Naive thymus-derived CD4-positive, alpha-beta T cell (primary cell): ENCODE measurements around the gene FAM3B. TPM values are rescaled to one million over a fixed set of nuclear protein-coding genes. Genes with fewer than 3 reads are reported as not detected.
"Not testable (repeated sequence)": the region's sequence is repeated elsewhere in the genome, so short reads cannot be mapped to it uniquely, and the experiment has no call there.

Experiments
- ATAC-seq: fragments of 150-1000 bp; cut with Tn5 transposase; 2 replicates; pipeline ENCODE4 v1.10.0; 2021; ENCODE audit warnings: mild to moderate bottlenecking, moderate library complexity
- CTCF ChIA-PET: fragments of 350-600 bp; sonication (Branson Sonifier 250); formaldehyde crosslinking; loops from one replicate; lab custom pipeline; 2021; ENCODE audit warnings: antibody characterized with exemption; lab: Charles Lee
- POLR2A ChIA-PET: fragments of 350-600 bp; sonication (Branson Sonifier 250); formaldehyde crosslinking; loops from one replicate; lab custom pipeline; 2021; ENCODE audit warnings: antibody characterized with exemption, inconsistent platforms; lab: Charles Lee
- DNase-seq, 9 donors: peaks; one replicate each; pipeline versions ENCODE4 v3.0.0 to v3.0.0-alpha.2; 2020 to 2022; ENCODE audit warnings: mixed read lengths in 1 of 9
- H3K27ac ChIP-seq: one replicate; pipeline ENCODE4 v1.7.0; 2013; ENCODE audit warnings: mild to moderate bottlenecking, low read depth, low read length, moderate library complexity
- H3K27me3 ChIP-seq, 2 donors: one replicate each; pipeline ENCODE4 v1.7.0; 2013; ENCODE audit warnings: low read length in 2 of 2, mild to moderate bottlenecking in 2 of 2, moderate library complexity in 2 of 2; ENCODE audit not compliant: control insufficient read depth in 2 of 2, insufficient read depth in 2 of 2
- H3K36me3 ChIP-seq, 3 experiments: 1 replicate in 2 of 3; 2 replicates in 1 of 3; pipeline ENCODE4 v1.7.0; 2013; ENCODE audit warnings: low read length in 3 of 3, mild to moderate bottlenecking in 3 of 3, moderate library complexity in 1 of 3; ENCODE audit not compliant: insufficient read depth in 3 of 3, control insufficient read depth in 2 of 3
- H3K4me1 ChIP-seq, 2 donors: one replicate each; pipeline ENCODE4 v1.7.0; 2013; ENCODE audit warnings: low read length in 2 of 2, mild to moderate bottlenecking in 2 of 2, moderate library complexity in 1 of 2; ENCODE audit not compliant: control insufficient read depth in 2 of 2, insufficient read depth in 2 of 2
- H3K4me3 ChIP-seq: 2 replicates; pipeline ENCODE4 v1.7.0; 2013; ENCODE audit warnings: mild to moderate bottlenecking, low read length
- H3K9me3 ChIP-seq, 3 experiments: 1 replicate in 2 of 3; 2 replicates in 1 of 3; pipeline ENCODE4 v1.7.0; 2013; ENCODE audit warnings: low read length in 3 of 3; ENCODE audit not compliant: control insufficient read depth in 2 of 3
- H3K27ac Mint-ChIP-seq, 9 donors: one replicate each; pipeline ENCODE4 v1.8.0; 2020 to 2022; ENCODE audit warnings: mixed read lengths in 9 of 9, mild to moderate bottlenecking in 8 of 9, moderate library complexity in 5 of 9, inconsistent platforms in 2 of 9
- H3K27me3 Mint-ChIP-seq, 5 donors: one replicate each; pipeline ENCODE4 v1.8.0; 2021 to 2022; ENCODE audit warnings: mixed read lengths in 5 of 5, mild to moderate bottlenecking in 1 of 5
- H3K36me3 Mint-ChIP-seq, 5 donors: one replicate each; pipeline ENCODE4 v1.8.0; 2020 to 2022; ENCODE audit warnings: mixed read lengths in 5 of 5, mild to moderate bottlenecking in 3 of 5, inconsistent platforms in 1 of 5
- H3K4me1 Mint-ChIP-seq, 7 donors: one replicate each; pipeline ENCODE4 v1.8.0; 2020 to 2022; ENCODE audit warnings: mixed read lengths in 7 of 7, mild to moderate bottlenecking in 3 of 7, inconsistent platforms in 1 of 7
- H3K4me3 Mint-ChIP-seq, 10 donors: one replicate each; pipeline ENCODE4 v1.8.0; 2020 to 2022; ENCODE audit warnings: mild to moderate bottlenecking in 10 of 10, mixed read lengths in 10 of 10, moderate library complexity in 6 of 10, inconsistent platforms in 2 of 10
- H3K9me3 Mint-ChIP-seq, 11 donors: one replicate each; pipeline ENCODE4 v1.8.0; 2020 to 2022; ENCODE audit warnings: mixed read lengths in 11 of 11, mild to moderate bottlenecking in 4 of 11, inconsistent platforms in 1 of 11, moderate library complexity in 1 of 11
- intact Hi-C, 2 donors: fragments of 100-400 bp; cut with micrococcal nuclease; formaldehyde crosslinking; loops; one replicate each; pipeline ENCODE4 v1.15.1; 2023
- polyA plus RNA-seq, 2 donors: library from polyadenylated mRNA; unstranded; fragments of 300-500 nt; fragmentation: Illumina TruSeq; gene quantifications; one replicate each; pipeline ENCODE4 v1.2.3, GENCODE V29; 2021
- total RNA-seq, 6 experiments: library from RNA in 5 of 6; stranded (reverse) in 5 of 6; gene quantifications; 1 replicate in 5 of 6; 2 replicates in 1 of 6; pipeline ENCODE4 v1.2.3 and lab custom pipeline; 2021 to 2026

Gene FAM3B
- total and polyA plus RNA-seq, 7 experiments from 2014 or later, result not detected

DNA sequence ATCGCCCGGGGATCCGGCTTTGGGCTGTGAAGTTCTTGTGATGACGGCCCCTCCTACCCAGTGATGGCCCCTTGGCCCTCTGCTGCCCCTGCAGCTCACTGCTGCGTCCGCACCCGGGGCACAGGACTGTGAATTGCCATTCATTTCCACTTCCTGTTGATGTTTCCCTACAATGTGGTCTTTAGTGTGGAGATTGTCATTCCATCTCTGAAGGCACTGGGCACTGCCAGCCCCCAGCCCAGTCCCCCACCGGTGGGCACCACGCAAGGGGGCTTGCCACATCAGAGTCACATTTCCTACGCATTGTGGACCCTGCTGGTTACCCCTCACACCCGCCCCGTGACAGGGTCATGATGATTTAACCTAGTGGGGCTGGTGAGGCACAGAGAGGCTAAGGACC is 42.7 kb downstream of the FAM3B start:
- peaks cover 0 to 8% (median 0%) of the 10 kb centered on the region in 11 donors for H3K9me3 Mint-ChIP-seq
- no peak overlapping the region for H3K27ac ChIP-seq
- H3K27ac Mint-ChIP-seq, result peak overlapping the region in 7 of 9 donors; percentile 70 to 100 (median 100)
- intact Hi-C loops, result loop anchor here in 1 of 2 donors (5.0 kb wide), 1 partner anchor 77 kb away; no protein-coding TSS in a partner anchor
- peaks cover 0 to 14% (median 0%) of the 10 kb centered on the region in 5 donors for H3K27me3 Mint-ChIP-seq
- H3K4me1 ChIP-seq, result peaks cover 21 to 25% of the 10 kb centered on the region in 2 donors
- H3K9me3 ChIP-seq, result no peaks in the 10 kb centered on the region
- peak overlapping the region in 1 of 10 donors; percentile 7 for H3K4me3 Mint-ChIP-seq
- ChIA-PET CTCF (no interaction called here), POLR2A (interaction anchor here (7.0 kb wide), 1 partner anchor 11 kb away, joined by 71 read pairs; no protein-coding TSS in a partner anchor)
- peaks cover 0 to 3% (median 0%) of the 10 kb centered on the region in 3 experiments for H3K36me3 ChIP-seq
- H3K4me1 Mint-ChIP-seq, result peaks cover 17 to 49% (median 33%) of the 10 kb centered on the region in 7 donors
- DNase-seq (peak in 1 of 9 donors; percentile 18), ATAC-seq (no peak)
- H3K27me3 ChIP-seq, result no peaks in the 10 kb centered on the region
- H3K36me3 Mint-ChIP-seq, result peaks cover 0 to 14% (median 6%) of the 10 kb centered on the region in 5 donors
- H3K4me3 ChIP-seq, result no peak overlapping the region

DNA sequence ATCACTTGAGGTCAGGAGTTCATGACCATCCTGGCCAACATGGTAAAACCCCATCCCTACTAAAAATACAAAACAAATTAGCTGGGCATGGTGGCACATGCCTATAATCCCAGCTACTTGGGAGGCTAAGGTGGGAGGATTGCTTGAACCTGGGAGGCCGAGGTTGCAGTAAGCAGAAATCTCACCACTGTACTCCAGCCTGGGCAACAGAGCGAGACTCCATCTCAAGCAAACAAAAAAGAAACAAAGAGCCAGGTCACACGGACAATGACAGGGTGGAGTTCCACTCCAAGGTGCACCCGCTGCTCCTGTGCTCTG is 43.1 kb downstream of the FAM3B start:
- H3K9me3 Mint-ChIP-seq, H3K9me3 ChIP-seq, CTCF ChIA-PET, H3K27me3 ChIP-seq, ATAC-seq, H3K27me3 Mint-ChIP-seq, H3K4me3 ChIP-seq, DNase-seq, H3K27ac ChIP-seq, H3K36me3 ChIP-seq: not testable (repeated sequence)
- Mint-ChIP-seq H3K27ac (peak overlapping the region; percentile 25 to 100 (median 99)), H3K36me3 (peaks cover 0 to 15% (median 8%) of the 10 kb centered on the region in 5 donors), H3K4me3 (peak overlapping the region in 1 of 10 donors; percentile 7), H3K4me1 (peaks cover 17 to 48% (median 37%) of the 10 kb centered on the region in 7 donors)
- POLR2A ChIA-PET, result interaction anchor here (7.0 kb wide), 1 partner anchor 10 kb away, joined by 71 read pairs; no protein-coding TSS in a partner anchor
- peaks cover 21 to 27% of the 10 kb centered on the region in 2 donors for H3K4me1 ChIP-seq
- intact Hi-C loops, result loop anchor here (5.0 to 10.0 kb wide), 4 partner anchors 77 to 655 kb away; partner anchors contain the start of genes PRDM15 (in 1 of the 2) and ZBTB21 (in 1 of the 2)

DNA sequence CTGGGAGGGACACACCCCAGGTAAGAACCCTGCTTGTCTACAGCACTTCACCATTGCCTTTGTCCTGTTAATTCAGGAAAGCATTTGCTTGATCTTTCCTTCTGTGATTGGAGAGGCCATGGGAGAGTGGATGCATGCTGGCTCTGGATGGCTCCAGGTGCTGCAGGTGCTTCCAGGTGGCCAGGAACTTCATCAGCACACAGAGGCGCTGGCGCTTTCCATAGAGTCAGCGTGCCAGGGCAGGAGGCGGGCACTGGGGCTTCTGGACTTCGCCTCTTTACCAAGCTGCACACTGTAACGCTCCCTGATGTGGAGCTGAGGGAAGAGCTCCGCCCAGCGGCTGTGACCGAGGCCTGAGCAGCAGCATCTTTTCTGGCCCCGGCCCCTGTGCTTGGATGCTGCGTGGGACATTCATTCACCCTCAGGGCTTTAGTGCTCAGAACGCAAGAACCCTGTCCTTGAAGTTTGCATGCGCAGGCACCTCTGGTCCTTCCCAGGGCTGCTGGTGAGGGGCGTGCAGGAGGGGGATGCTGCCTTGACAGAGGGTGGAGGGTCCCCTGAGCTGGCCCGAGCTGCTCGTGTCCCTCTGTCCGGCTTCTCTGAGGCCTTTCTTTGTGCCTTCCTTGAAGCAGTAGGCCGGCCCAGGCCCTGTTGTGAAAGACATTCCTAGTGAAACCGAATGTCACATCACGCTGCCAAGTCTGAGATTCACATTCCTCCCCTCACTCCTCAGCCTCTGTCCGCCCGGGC is 43.6 kb downstream of the FAM3B start:
- Histone ChIP-seq H3K4me3 (no peak overlapping the region), H3K27me3 (no peaks in the 10 kb centered on the region), H3K36me3 (peaks cover 0 to 9% (median 0%) of the 10 kb centered on the region in 3 experiments), H3K4me1 (peaks cover 21 to 33% of the 10 kb centered on the region in 2 donors), H3K27ac (peak overlapping the region; percentile 96), H3K9me3 (no peaks in the 10 kb centered on the region)
- POLR2A ChIA-PET, result interaction anchor here (0.5 to 7.0 kb wide), 3 partner anchors 10 to 65 kb away, joined by 3 to 71 read pairs (median 44); partner anchors contain the start of gene MX1
- peaks cover under 1 to 21% (median 13%) of the 10 kb centered on the region in 5 donors for H3K36me3 Mint-ChIP-seq
- peaks cover 0 to 7% (median 0%) of the 10 kb centered on the region in 5 donors for H3K27me3 Mint-ChIP-seq
- CTCF ChIA-PET, result interaction anchor here (1.0 kb wide), 1 partner anchor 9 kb away, joined by 5 read pairs; no protein-coding TSS in a partner anchor
- ATAC-seq, result no peak
- H3K27ac Mint-ChIP-seq, result peak overlapping the region; percentile 99 to 100 (median 100)
- intact Hi-C loops, result loop anchor here (10.0 kb wide), 3 partner anchors 515 to 655 kb away; partner anchors contain the start of genes PRDM15 (in 1 of the 2) and ZBTB21 (in 1 of the 2)
- H3K9me3 Mint-ChIP-seq, result peaks cover 0 to 8% (median 0%) of the 10 kb centered on the region in 11 donors
- DNase-seq, result no peak
- peaks cover 22 to 54% (median 42%) of the 10 kb centered on the region in 7 donors for H3K4me1 Mint-ChIP-seq
- H3K4me3 Mint-ChIP-seq, result peak overlapping the region in 4 of 10 donors; percentile 52 to 97 (median 60)

DNA sequence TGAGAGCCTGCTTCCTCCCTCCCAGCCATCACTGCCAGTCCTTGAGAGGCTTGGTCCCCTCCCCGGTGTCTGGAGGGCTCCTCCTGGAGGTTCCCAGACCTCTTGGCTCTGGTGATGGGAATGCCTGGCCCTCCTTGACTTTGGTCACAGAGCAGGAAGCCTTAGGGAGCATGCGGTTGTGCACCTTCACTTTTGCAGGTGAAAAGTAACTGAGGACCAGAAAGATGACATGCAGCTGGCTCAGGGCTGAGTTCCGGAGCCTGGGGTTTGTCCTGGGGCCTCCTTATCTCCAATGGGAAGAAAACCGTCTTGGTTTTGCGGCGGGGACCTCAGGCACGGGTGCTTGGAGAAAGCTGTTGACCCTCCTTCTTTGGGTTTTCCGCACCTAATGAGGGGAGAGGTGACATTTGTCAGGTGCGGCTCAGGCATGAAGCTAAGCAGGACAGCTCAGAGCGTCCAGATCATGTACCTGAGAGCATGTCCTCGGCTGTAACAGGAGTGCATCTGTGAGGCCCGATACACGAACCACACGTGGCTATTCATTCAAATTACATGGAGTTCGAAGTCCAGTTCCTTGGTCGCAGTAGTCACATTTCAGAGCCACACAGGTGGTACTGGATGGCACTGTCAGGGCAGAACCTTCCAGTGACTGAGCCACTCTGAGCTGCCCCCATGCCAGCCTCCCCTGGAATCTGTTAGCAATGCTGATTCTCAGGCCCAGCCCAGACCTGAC is 44.6 kb downstream of the FAM3B start:
- Mint-ChIP-seq H3K9me3 (peaks cover 0 to 8% (median 0%) of the 10 kb centered on the region in 11 donors), H3K4me3 (peak overlapping the region; percentile 90 to 98 (median 96)), H3K27me3 (peaks cover 0 to 2% (median 0%) of the 10 kb centered on the region in 5 donors), H3K4me1 (peaks cover 25 to 62% (median 52%) of the 10 kb centered on the region in 7 donors), H3K27ac (peak overlapping the region; percentile 99 to 100 (median 100)), H3K36me3 (peaks cover 9 to 29% (median 22%) of the 10 kb centered on the region in 5 donors)
- H3K9me3 ChIP-seq, result no peaks in the 10 kb centered on the region
- CTCF ChIA-PET, result interaction anchor here (1.0 kb wide), 1 partner anchor 8 kb away, joined by 5 read pairs; no protein-coding TSS in a partner anchor
- H3K4me1 ChIP-seq, result peaks cover 21 to 38% of the 10 kb centered on the region in 2 donors
- POLR2A ChIA-PET, result interaction anchor here (0.5 to 7.0 kb wide), 7 partner anchors 9 to 702 kb away, joined by 3 to 71 read pairs (median 3); partner anchors contain the start of gene MX1
- H3K27me3 ChIP-seq, result no peaks in the 10 kb centered on the region
- ATAC-seq (no peak), DNase-seq (no peak)
- H3K36me3 ChIP-seq, result peaks cover 0 to 18% (median 0%) of the 10 kb centered on the region in 3 experiments
- peak overlapping the region; percentile 84 for H3K4me3 ChIP-seq
- peak overlapping the region; percentile 96 for H3K27ac ChIP-seq
- intact Hi-C loops, result loop anchor here (1.0 to 10.0 kb wide), 4 partner anchors 8 to 654 kb away; partner anchors contain the start of genes PRDM15 (in 1 of the 2) and ZBTB21 (in 1 of the 2)

DNA sequence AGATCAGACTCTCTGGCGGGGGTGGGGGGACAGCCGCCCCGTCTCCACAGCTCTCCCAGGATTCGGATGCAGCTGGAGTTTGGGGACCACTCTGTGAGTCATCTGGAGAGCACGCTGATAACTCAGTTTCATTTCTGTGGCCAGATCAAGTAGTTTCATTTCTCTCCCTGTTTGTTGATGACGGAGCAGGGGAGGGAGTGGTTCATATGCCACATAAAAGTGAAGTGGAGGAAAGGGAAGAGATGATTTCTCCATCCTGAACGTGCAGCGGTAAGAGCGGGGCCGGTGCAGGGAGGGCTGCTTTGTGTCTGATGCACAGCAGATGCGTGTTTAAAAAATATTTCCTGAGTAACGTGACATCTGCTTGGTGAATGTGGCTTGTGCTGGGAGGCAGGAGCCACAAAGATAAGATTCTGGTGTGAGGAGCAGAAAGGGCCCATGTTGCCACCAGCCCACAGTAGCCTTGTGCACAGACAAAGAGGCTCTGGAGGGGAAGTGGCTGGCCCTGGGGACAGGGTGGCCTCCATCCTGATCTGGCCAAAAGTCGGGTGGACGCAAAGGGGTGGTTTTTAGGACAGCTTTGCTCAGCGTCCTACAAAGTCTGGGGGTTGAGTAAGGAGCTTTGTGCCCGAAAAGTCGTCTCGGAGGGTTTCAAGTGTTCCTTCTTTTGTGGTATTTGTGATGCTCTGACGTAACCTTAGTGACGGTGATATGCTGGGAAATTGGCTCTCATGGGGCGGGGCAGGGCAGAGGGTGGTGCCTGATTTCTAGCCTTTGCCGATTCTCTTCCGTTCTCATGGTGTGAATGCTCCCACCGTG is 45.4 kb downstream of the FAM3B start, which contains the start of gene MX2:
Gene MX2, plus strand, starts transcription at position 242 of the 819 bp plus-strand sequence. CDS start 14,880 bp downstream, outside the sequence.
- DNase-seq, result peak; percentile 64 to 96 (median 94)
- Histone ChIP-seq H3K4me3 (peak within 1 kb of the TSS; percentile 84), H3K9me3 (no peaks in the 10 kb centered on the region), H3K27me3 (no peaks in the 10 kb centered on the region), H3K27ac (peak within 1 kb of the TSS; percentile 96), H3K4me1 (peaks cover 21 to 38% of the 10 kb centered on the region in 2 donors), H3K36me3 (peaks cover 0 to 18% (median 0%) of the 10 kb centered on the region in 3 experiments)
- CTCF ChIA-PET, result interaction anchor here (1.3 kb wide), 1 partner anchor 79 kb away, joined by 4 read pairs; no protein-coding TSS in a partner anchor
- H3K4me3 Mint-ChIP-seq, result peak within 1 kb of the TSS; percentile 90 to 98 (median 96)
- H3K9me3 Mint-ChIP-seq, result peaks cover 0 to 8% (median 0%) of the 10 kb centered on the region in 11 donors
- peak within 1 kb of the TSS; percentile 99 to 100 (median 100) for H3K27ac Mint-ChIP-seq
- H3K36me3 Mint-ChIP-seq, result peaks cover 13 to 32% (median 24%) of the 10 kb centered on the region in 5 donors
- intact Hi-C loops, result loop anchor here (1.0 to 10.0 kb wide), 9 partner anchors 7 to 653 kb away; partner anchors contain the start of genes MX1 (in 2 of the 2), PRDM15 (in 1 of the 2) and ZBTB21 (in 1 of the 2)
- peaks cover 31 to 67% (median 60%) of the 10 kb centered on the region in 7 donors for H3K4me1 Mint-ChIP-seq
- no peaks in the 10 kb centered on the region for H3K27me3 Mint-ChIP-seq
- POLR2A ChIA-PET, result interaction anchor here (0.6 to 7.0 kb wide), 9 partner anchors 8 to 1373 kb away, joined by 3 to 71 read pairs (median 4); partner anchors contain the start of gene MX1
- peak; percentile 86 for ATAC-seq
